ENCODE results near the gene BGN. TPM values are rescaled to one million over a fixed set of nuclear protein-coding genes. Genes with fewer than 3 reads are reported as not detected.

Gene BGN
- total RNA-seq, 4 donors from 2014 or later = 13.4 to 43.0 (median 20.0) TPM

- no peak for TF ChIP-seq CTCF (IDR thresholded peaks at IDR 0.05; ENCODE audit: low read depth)
Measured at GRCh38 chrX:153486171-153486570, 8.6 kb upstream of the BGN start.

GRCh38 chrX:153487590-153488071 is 7.1 kb upstream of the BGN start:
- no peak for TF ChIP-seq CTCF (IDR thresholded peaks at IDR 0.05; ENCODE audit: low read depth)

GRCh38 chrX:153488231-153488914 is 6.4 kb upstream of the BGN start:
- TF ChIP-seq CTCF (IDR thresholded peaks at IDR 0.05; ENCODE audit: low read depth) = no peak

- TF ChIP-seq CTCF (IDR thresholded peaks at IDR 0.05; ENCODE audit: low read depth) = no peak
Measured at GRCh38 chrX:153490217-153490930, 4.4 kb upstream of the BGN start.

GRCh38 chrX:153491351-153491914 is 3.3 kb upstream of the BGN start:
- TF ChIP-seq CTCF (IDR thresholded peaks at IDR 0.05; ENCODE audit: low read depth) = no peak

GRCh38 chrX:153491918-153492317 is 2.9 kb upstream of the BGN start:
- TF ChIP-seq CTCF (IDR thresholded peaks at IDR 0.05; ENCODE audit: low read depth) = no peak

- TF ChIP-seq CTCF (IDR thresholded peaks at IDR 0.05; ENCODE audit: low read depth) = no peak
Measured at GRCh38 chrX:153492543-153492942, 2.2 kb upstream of the BGN start.

Measured in subcutaneous adipose tissue (tissue), 4 donors.